Caco-2 (cell line): ENCODE measurements around the gene C2orf76. TPM values are rescaled to one million over a fixed set of nuclear protein-coding genes. Genes with fewer than 3 reads are reported as not detected.
"Not testable (repeated sequence)": the region's sequence is repeated elsewhere in the genome, so short reads cannot be mapped to it uniquely, and the experiment has no call there.

Experiments used
- BruUV-seq: library from RNA; stranded (reverse); fragments of 400-500 nt; replicated peaks from 2 replicates; lab custom pipeline; 2021; lab: Mats Ljungman, UMichigan
- CTCF ChIA-PET: fragments of 300-600 bp; sonication (Branson Sonifier 250); formaldehyde crosslinking; loops from one replicate; lab custom pipeline; 2022; ENCODE audit warnings: antibody characterized with exemption; lab: Charles Lee
- POLR2A ChIA-PET: fragments of 300-600 bp; sonication (Branson Sonifier 250); formaldehyde crosslinking; loops from one replicate; lab custom pipeline; 2022; ENCODE audit warnings: antibody characterized with exemption; lab: Charles Lee
- DNase-seq, 2 experiments: peaks; one replicate each; pipeline versions ENCODE4 v3.0.0 to v3.0.0-alpha.2; 2020 to 2022
- H3K27me3 ChIP-seq: replicated peaks from 2 replicates; pipeline ENCODE4 v1.6.0; 2011; ENCODE audit warnings: low read length; ENCODE audit not compliant: control insufficient read depth, insufficient read depth
- H3K36me3 ChIP-seq: 2 replicates; pipeline ENCODE4 v1.5.1; 2011; ENCODE audit warnings: low read length; ENCODE audit not compliant: control insufficient read depth, insufficient read depth
- H3K4me1 ChIP-seq: fragments of 250-450 bp; sonication (Bioruptor Pico); 2 replicates; pipeline ENCODE4 v1.5.1; 2020; ENCODE audit warnings: mild to moderate bottlenecking
- H3K4me3 ChIP-seq: 2 replicates; pipeline ENCODE4 v1.5.1; 2011; ENCODE audit warnings: low read depth, mild to moderate bottlenecking, control low read depth, low read length
- H3K9me3 ChIP-seq: fragments of 250-450 bp; sonication (Bioruptor Pico); 2 replicates; pipeline ENCODE4 v1.5.1; 2020; ENCODE audit warnings: mild to moderate bottlenecking, moderate library complexity
- H3K27ac Mint-ChIP-seq: one replicate; pipeline ENCODE4 v1.8.0; 2022; ENCODE audit warnings: mixed read lengths; ENCODE audit not compliant: unreplicated experiment
- H3K27me3 Mint-ChIP-seq: one replicate; pipeline ENCODE4 v1.8.0; 2022; ENCODE audit warnings: mixed read lengths; ENCODE audit not compliant: insufficient read depth, unreplicated experiment
- H3K36me3 Mint-ChIP-seq: one replicate; pipeline ENCODE4 v1.8.0; 2022; ENCODE audit warnings: mild to moderate bottlenecking, mixed read lengths; ENCODE audit not compliant: insufficient read depth, unreplicated experiment
- H3K4me1 Mint-ChIP-seq: one replicate; pipeline ENCODE4 v1.8.0; 2022; ENCODE audit warnings: low read depth, mixed read lengths; ENCODE audit not compliant: unreplicated experiment
- H3K4me3 Mint-ChIP-seq: one replicate; pipeline ENCODE4 v1.8.0; 2022; ENCODE audit warnings: mild to moderate bottlenecking, moderate library complexity, mixed read lengths; ENCODE audit not compliant: unreplicated experiment
- H3K9me3 Mint-ChIP-seq: one replicate; pipeline ENCODE4 v1.8.0; 2022; ENCODE audit warnings: mixed read lengths; ENCODE audit not compliant: unreplicated experiment
- intact Hi-C: fragments of 100-400 bp; cut with micrococcal nuclease; formaldehyde crosslinking; loops from one replicate; pipeline ENCODE4 v1.10.0; 2022; ENCODE audit not compliant: unreplicated experiment
- total RNA-seq: library from RNA; stranded (reverse); gene quantifications from 2 replicates; pipeline ENCODE4 v1.2.3, GENCODE V29; 2022
- TF ChIP-seq, protein P1 (sequence below), 2 experiments: fragments of 200-600 bp in 1 of 2; IDR thresholded peaks; 1 replicate in 1 of 2; 2 replicates in 1 of 2; pipeline versions ENCODE4 v1.5.1 to v1.8.0; 2011 to 2022; ENCODE audit warnings: antibody characterized with exemption in 1 of 2, control low read depth in 1 of 2, inconsistent platforms in 1 of 2, low read depth in 1 of 2, low read length in 1 of 2, mild to moderate bottlenecking in 1 of 2, moderate library complexity in 1 of 2; ENCODE audit not compliant: insufficient read depth in 1 of 2, severe bottlenecking in 1 of 2, unreplicated experiment in 1 of 2

C2orf76 gene
- total RNA-seq, 1 experiment from 2014 or later = 6.5 TPM

DNA sequence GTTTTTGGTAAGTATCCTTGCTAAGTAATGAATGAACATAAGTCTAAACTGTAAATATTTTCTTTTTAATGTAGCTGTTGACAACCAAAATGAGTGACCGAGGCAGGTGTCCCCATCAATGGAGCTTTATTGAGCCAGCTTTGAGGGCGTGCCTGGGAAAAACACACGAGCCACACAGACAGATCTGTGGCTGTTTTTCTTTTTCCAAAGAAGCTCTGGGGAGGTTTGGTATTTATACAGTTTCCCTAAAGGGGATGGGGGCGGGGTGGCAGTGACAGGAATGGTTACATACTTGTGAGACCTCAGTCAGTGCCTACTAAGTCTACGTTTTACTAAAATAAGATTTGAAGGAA lies 11.3 kb upstream of the C2orf76 start:
- TF ChIP-seq, protein P1, sequence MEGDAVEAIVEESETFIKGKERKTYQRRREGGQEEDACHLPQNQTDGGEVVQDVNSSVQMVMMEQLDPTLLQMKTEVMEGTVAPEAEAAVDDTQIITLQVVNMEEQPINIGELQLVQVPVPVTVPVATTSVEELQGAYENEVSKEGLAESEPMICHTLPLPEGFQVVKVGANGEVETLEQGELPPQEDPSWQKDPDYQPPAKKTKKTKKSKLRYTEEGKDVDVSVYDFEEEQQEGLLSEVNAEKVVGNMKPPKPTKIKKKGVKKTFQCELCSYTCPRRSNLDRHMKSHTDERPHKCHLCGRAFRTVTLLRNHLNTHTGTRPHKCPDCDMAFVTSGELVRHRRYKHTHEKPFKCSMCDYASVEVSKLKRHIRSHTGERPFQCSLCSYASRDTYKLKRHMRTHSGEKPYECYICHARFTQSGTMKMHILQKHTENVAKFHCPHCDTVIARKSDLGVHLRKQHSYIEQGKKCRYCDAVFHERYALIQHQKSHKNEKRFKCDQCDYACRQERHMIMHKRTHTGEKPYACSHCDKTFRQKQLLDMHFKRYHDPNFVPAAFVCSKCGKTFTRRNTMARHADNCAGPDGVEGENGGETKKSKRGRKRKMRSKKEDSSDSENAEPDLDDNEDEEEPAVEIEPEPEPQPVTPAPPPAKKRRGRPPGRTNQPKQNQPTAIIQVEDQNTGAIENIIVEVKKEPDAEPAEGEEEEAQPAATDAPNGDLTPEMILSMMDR (IDR thresholded peaks at IDR 0.05; ENCODE audit: insufficient read depth in 1 of 2, low read depth in 1 of 2, low read length in 1 of 2, severe bottlenecking in 1 of 2, unreplicated experiment in 1 of 2) = no peak
- BruUV-seq = no TSS peak
- H3K27me3 Mint-ChIP-seq = no peaks in the 10 kb centered on the region

DNA sequence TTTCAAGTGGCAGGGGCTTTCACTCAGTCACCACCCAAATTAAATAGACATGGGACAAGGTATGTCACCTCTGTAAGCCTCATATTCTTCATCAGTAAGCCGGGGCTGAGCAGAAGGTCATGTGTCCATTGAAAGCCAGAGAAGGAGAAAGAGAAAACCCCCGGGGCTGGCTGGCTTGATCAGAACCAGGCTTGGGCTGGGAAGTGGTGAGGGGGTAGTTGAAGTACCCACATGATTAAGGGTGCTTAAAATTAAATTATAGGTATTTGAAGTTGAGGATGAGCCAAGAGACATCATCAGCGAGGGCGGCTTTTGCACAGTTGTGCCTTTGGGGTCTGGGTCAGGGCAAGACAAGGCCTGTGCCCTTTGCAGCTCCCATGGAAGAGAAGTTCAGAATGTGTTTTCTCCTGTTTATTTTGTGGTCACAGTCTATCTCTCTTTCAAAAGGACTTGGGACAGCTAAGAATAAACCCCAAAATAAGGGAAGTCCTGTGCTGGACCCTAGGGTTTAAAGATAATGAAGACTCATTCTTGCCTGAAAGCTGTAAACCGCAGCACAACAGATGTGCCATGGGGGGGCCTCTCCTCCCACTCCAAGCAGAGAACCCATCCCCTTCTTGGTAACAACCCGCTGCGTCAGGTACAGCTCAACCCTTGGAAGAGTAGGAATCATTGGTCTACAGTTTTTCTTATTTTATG lies 10.8 kb upstream of the C2orf76 start:
- Histone ChIP-seq H3K4me1 (peaks cover 10% of the 10 kb centered on the region), H3K27me3 (no peaks in the 10 kb centered on the region), H3K36me3 (peaks cover 9% of the 10 kb centered on the region), H3K9me3 (peaks cover 14% of the 10 kb centered on the region), H3K4me3 (no peak overlapping the region)
- Mint-ChIP-seq H3K4me1 (peaks cover 7% of the 10 kb centered on the region), H3K27me3 (no peaks in the 10 kb centered on the region), H3K9me3 (peaks cover 17% of the 10 kb centered on the region), H3K4me3 (no peak overlapping the region), H3K36me3 (peaks cover 26% of the 10 kb centered on the region), H3K27ac (no peak overlapping the region)
- intact Hi-C loops = no loop called here
- DNase-seq = no peak
- ChIA-PET POLR2A (no interaction called here), CTCF (no interaction called here)
- no TSS peak for BruUV-seq
- TF ChIP-seq, protein P1 (IDR thresholded peaks at IDR 0.05; ENCODE audit: insufficient read depth in 1 of 2, low read depth in 1 of 2, low read length in 1 of 2, severe bottlenecking in 1 of 2, unreplicated experiment in 1 of 2) = no peak

More for the DNA sequence above, 11.3 kb upstream of the C2orf76 start:
- H3K4me1 Mint-ChIP-seq = peaks cover 7% of the 10 kb centered on the region
- Histone ChIP-seq H3K9me3 (peaks cover 13% of the 10 kb centered on the region), H3K4me1 (peaks cover 10% of the 10 kb centered on the region), H3K4me3 (no peak overlapping the region), H3K27me3 (no peaks in the 10 kb centered on the region), H3K36me3 (peaks cover 6% of the 10 kb centered on the region)
- H3K27ac Mint-ChIP-seq = no peak overlapping the region
- peaks cover 20% of the 10 kb centered on the region for H3K36me3 Mint-ChIP-seq
- ChIA-PET CTCF (no interaction called here), POLR2A (interaction anchor here (0.6 kb wide), 1 partner anchor 11 kb away, joined by 3 read pairs; the partner anchor contains the start of genes C2orf76 and DBI)
- intact Hi-C loops = no loop called here
- H3K4me3 Mint-ChIP-seq = no peak overlapping the region
- no peak for DNase-seq
- H3K9me3 Mint-ChIP-seq = peaks cover 12% of the 10 kb centered on the region

DNA sequence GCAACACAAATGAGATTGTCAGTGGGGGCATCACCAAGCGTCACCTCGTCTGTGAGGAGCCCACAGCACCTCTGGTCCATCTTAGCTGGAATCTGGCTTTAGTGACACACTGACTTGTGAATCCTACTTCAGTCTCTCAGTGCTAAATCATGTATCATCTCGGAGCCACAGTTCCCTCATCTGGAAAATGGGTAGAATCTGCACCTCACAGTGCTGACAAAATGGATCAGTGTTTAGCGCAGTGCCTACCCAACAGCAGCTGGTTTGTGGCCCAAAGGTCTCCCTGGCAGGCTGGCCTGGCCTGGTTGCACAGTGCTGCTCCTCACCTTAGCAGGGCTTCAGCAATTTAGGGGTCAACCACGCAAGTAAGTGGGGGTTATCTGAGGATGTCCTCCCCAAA lies 10.2 kb upstream of the C2orf76 start:
- DNase-seq = no peak
- H3K27me3 ChIP-seq = no peaks in the 10 kb centered on the region
- H3K9me3 Mint-ChIP-seq = peaks cover 23% of the 10 kb centered on the region
- CTCF ChIA-PET = no interaction called here
- H3K4me3 Mint-ChIP-seq = no peak overlapping the region
- H3K27ac Mint-ChIP-seq = no peak overlapping the region
- H3K4me3 ChIP-seq = no peak overlapping the region
- peaks cover 10% of the 10 kb centered on the region for H3K4me1 ChIP-seq
- no peaks in the 10 kb centered on the region for H3K27me3 Mint-ChIP-seq
- BruUV-seq = no TSS peak
- peaks cover 32% of the 10 kb centered on the region for H3K36me3 Mint-ChIP-seq
- POLR2A ChIA-PET = no interaction called here
- peaks cover 14% of the 10 kb centered on the region for H3K9me3 ChIP-seq
- peaks cover 11% of the 10 kb centered on the region for H3K36me3 ChIP-seq
- TF ChIP-seq, protein P1 (IDR thresholded peaks at IDR 0.05; ENCODE audit: insufficient read depth in 1 of 2, low read depth in 1 of 2, low read length in 1 of 2, severe bottlenecking in 1 of 2, unreplicated experiment in 1 of 2) = no peak
- H3K4me1 Mint-ChIP-seq = peaks cover 7% of the 10 kb centered on the region
- intact Hi-C loops = no loop called here

DNA sequence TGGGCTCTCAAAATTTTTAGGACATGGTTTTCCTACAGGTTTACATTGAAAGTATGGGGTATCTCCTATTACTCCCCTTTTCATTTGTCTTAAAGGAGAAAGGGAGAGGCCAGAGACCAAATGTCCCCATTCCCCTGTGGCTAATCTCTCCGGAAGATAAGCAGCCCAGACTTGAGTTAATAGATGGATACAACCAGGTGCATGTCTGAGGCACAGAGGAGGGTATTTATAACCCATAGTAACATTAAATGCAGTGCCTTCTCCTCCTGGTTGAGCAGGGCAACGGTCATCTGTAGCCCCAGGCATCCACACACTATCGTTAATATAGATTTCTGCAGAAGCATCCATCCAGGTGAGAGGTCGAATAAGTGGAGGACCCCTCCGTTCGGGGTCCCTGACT lies 9.8 kb upstream of the C2orf76 start:
- intact Hi-C loops, H3K4me1 Mint-ChIP-seq, H3K27me3 Mint-ChIP-seq, H3K4me3 Mint-ChIP-seq, CTCF ChIA-PET, H3K27ac Mint-ChIP-seq, POLR2A ChIA-PET, DNase-seq, H3K4me3 ChIP-seq, H3K27me3 ChIP-seq, BruUV-seq, H3K4me1 ChIP-seq: not testable (repeated sequence)
- Histone ChIP-seq H3K9me3 (peaks cover 14% of the 10 kb centered on the region), H3K36me3 (peaks cover 13% of the 10 kb centered on the region)
- peaks cover 25% of the 10 kb centered on the region for H3K9me3 Mint-ChIP-seq
- H3K36me3 Mint-ChIP-seq = peaks cover 36% of the 10 kb centered on the region
